ENCODE data around the gene NTHL1.

NTHL1 gene

GRCh38 chr16:2062801-2063200 lies 15.2 kb upstream of the NTHL1 start:
- no peak for DNase-seq

- DNase-seq, result no peak
These were observed 13.9 kb upstream of the NTHL1 start for GRCh38 chr16:2061526-2061925.

- DNase-seq, result no peak
These were observed 13.4 kb upstream of the NTHL1 start for GRCh38 chr16:2061023-2061422.

GRCh38 chr16:2060346-2060745 lies 12.7 kb upstream of the NTHL1 start:
- no peak for DNase-seq

GRCh38 chr16:2058872-2059271 lies 11.2 kb upstream of the NTHL1 start:
- DNase-seq, result no peak

- DNase-seq, result no peak
These were observed 10.8 kb upstream of the NTHL1 start for GRCh38 chr16:2058420-2058819.

- DNase-seq, result no peak
These were observed 9.8 kb upstream of the NTHL1 start for GRCh38 chr16:2057438-2057837.

- no peak for DNase-seq
These were observed 9.2 kb upstream of the NTHL1 start for GRCh38 chr16:2056681-2057407.

GRCh38 chr16:2056077-2056476 lies 8.4 kb upstream of the NTHL1 start:
- DNase-seq, result no peak

- DNase-seq, result no peak
These were observed 7.1 kb upstream of the NTHL1 start for GRCh38 chr16:2054543-2055245.

- DNase-seq, result no peak
These were observed 6.3 kb upstream of the NTHL1 start for GRCh38 chr16:2053897-2054296.

GRCh38 chr16:2053211-2053610 lies 5.6 kb upstream of the NTHL1 start:
- DNase-seq, result no peak

GRCh38 chr16:2048116-2048543 lies 496 bp upstream of the NTHL1 start:
- DNase-seq, result no peak

- no peak for DNase-seq
These were observed 723 bp downstream of the NTHL1 start for GRCh38 chr16:2046893-2047329.

GRCh38 chr16:2045965-2046892 lies 1.4 kb downstream of the NTHL1 start:
- no peak for DNase-seq

GRCh38 chr16:2044541-2044940 lies 3.1 kb downstream of the NTHL1 start:
- no peak for DNase-seq

- no peak for DNase-seq
These were observed 3.8 kb downstream of the NTHL1 start for GRCh38 chr16:2043667-2044451.

GRCh38 chr16:2042986-2043666 lies 4.5 kb downstream of the NTHL1 start:
- DNase-seq, result no peak

- no peak for DNase-seq
These were observed 5.3 kb downstream of the NTHL1 start for GRCh38 chr16:2042171-2042985.

GRCh38 chr16:2040787-2041522 lies 6.7 kb downstream of the NTHL1 start:
- DNase-seq, result no peak

Data from activated CD4-positive, alpha-beta T cell treated with anti-CD3 and anti-CD28 coated beads, Interleukin-10, Interleukin-2, amounts not matched to agents 100 ng/mL and 50 ng/mL, durations not matched to agents 16 hours and 8 hours (primary cell).